HepG2 (cell line): ENCODE data around the gene ST6GALNAC3.

ENCODE experiments used
- EZH2 ChIP-seq: conservative IDR thresholded peaks from 2 replicates; pipeline ENCODE4 v1.6.1; 2012; ENCODE audit warnings: mild to moderate bottlenecking, low read depth, low read length, moderate library complexity
- POLR2A ChIP-seq, 2 experiments: IDR thresholded peaks; 2 replicates each; pipeline ENCODE4 v1.6.1; 2011; ENCODE audit warnings: low read depth in 2 of 2, low read length in 2 of 2, mild to moderate bottlenecking in 1 of 2, moderate library complexity in 1 of 2; ENCODE audit not compliant: insufficient read depth in 1 of 2
- TAF1 ChIP-seq: sonication (generic); formaldehyde crosslinking; IDR thresholded peaks from 2 replicates; pipeline ENCODE4 v1.4.0; 2020; ENCODE audit warnings: missing genetic modification reagents
- ZNF724P ChIP-seq: sonication (generic); formaldehyde crosslinking; IDR thresholded peaks from 2 replicates; pipeline ENCODE4 v1.8.0; 2022; ENCODE audit warnings: missing genetic modification reagents, borderline replicate concordance

- TF ChIP-seq ZNF724P (CRISPR knock-in tag): no peak
- TF ChIP-seq POLR2A (IDR thresholded peaks at IDR 0.05; ENCODE audit: insufficient read depth in 1 of 2, low read depth in 2 of 2, low read length in 2 of 2): no peak
- no peak for TF ChIP-seq EZH2
- no peak for TF ChIP-seq TAF1 (CRISPR knock-in tag)
Observed at GRCh38 chr1:76145332-76145731, 70.8 kb downstream of the ST6GALNAC3 start.
